Measurements from ENCODE around the gene BBS2. TPM values are rescaled to one million over a fixed set of nuclear protein-coding genes. Genes with fewer than 3 reads are reported as not detected.

BBS2 gene
- total and polyA plus RNA-seq, 2 of the 4 experiments (the other 2 are of a cell fraction): 18.6 to 32.3 TPM

DNA sequence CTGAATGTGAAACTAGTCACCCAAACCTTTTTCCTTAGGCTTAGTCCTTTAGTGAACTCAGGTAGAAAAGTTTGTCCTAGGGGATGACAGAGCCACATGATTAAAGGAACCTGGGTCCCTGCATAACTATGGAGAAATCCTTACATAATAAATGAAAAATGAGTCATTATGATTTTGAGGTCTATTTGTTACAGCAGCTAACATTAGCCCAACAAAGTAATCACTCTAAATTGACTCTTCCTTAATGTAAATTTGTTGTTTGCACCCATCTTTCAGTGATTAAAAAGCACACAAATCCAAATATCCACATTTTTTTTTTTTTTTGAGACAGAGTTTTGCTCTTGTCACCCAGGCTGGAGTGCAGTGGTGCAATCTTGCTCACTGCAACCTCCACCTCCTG is 36.4 kb downstream of the BBS2 start:
- ChIA-PET CTCF (interaction anchor here (0.6 kb wide), 1 partner anchor 310 kb away, joined by 3 read pairs; no protein-coding TSS in a partner anchor), POLR2A (ENCODE audit: unreplicated experiment) (no interaction called here)
- Histone ChIP-seq H2BK15ac (ENCODE audit: low read depth, low read length) (no peak overlapping the region), H3K23ac (ENCODE audit: low read depth, low read length) (no peak overlapping the region), H2AFZ (replicated peaks; ENCODE audit: low read length, poor library complexity) (no peak overlapping the region), H3K9ac (ENCODE audit: low read depth, low read length) (no peak overlapping the region), H2BK120ac (ENCODE audit: low read depth, low read length) (no peak overlapping the region), H4K8ac (ENCODE audit: low read depth in 2 of 2, low read length in 2 of 2) (no peak overlapping the region), H3K27me3 (ENCODE audit: control insufficient read depth, insufficient read depth, low read length) (no peaks in the 10 kb centered on the region), H3K4me2 (ENCODE audit: low read depth, low read length) (no peak overlapping the region), H3K9me1 (ENCODE audit: insufficient read depth, low read length) (no peaks in the 10 kb centered on the region), H2BK20ac (ENCODE audit: low read depth, low read length) (no peak overlapping the region), H2AK5ac (ENCODE audit: low read depth, low read length) (no peak overlapping the region), H3K14ac (replicated peaks; ENCODE audit: low read depth, low read length) (no peak overlapping the region), H2AK9ac (replicated peaks; ENCODE audit: low read depth, low read length, poor library complexity) (no peak overlapping the region), H3K27ac (ENCODE audit: insufficient read depth, low read length) (no peak overlapping the region), H3K4ac (ENCODE audit: low read depth, low read length) (no peak overlapping the region), H2BK5ac (ENCODE audit: low read depth, low read length, poor library complexity, severe bottlenecking) (no peak overlapping the region), H3K36me3 (ENCODE audit: control insufficient read depth, insufficient read depth, low read length) (peaks cover 16% of the 10 kb centered on the region), H4K91ac (ENCODE audit: insufficient read depth, low read depth, low read length) (no peak overlapping the region), H4K20me1 (ENCODE audit: insufficient read depth, low read length) (no peaks in the 10 kb centered on the region), H3K4me3 (ENCODE audit: insufficient read depth, low read depth, low read length) (no peak overlapping the region), H4K5ac (ENCODE audit: low read depth, low read length) (no peak overlapping the region), H3K18ac (ENCODE audit: low read depth, low read length) (no peak overlapping the region), H3K79me1 (ENCODE audit: low read depth in 1 of 2, low read length in 2 of 2) (peaks cover 2 to 4% of the 10 kb centered on the region in 2 experiments; a peak in 3 of 4 replicates), H3K56ac (ENCODE audit: extremely low read depth, insufficient read depth, low read length) (no peak overlapping the region), H3K9me3 (ENCODE audit: control insufficient read depth, insufficient read depth, low read length) (no peaks in the 10 kb centered on the region), H3K4me1 (ENCODE audit: control insufficient read depth, insufficient read depth, low read length) (no peaks in the 10 kb centered on the region)
- no peak for DNase-seq
- intact Hi-C loops (cut with micrococcal nuclease) (no loop called here), dilution Hi-C loops (cut with HindIII; ENCODE audit: low sequenced_read_pairs, unreplicated experiment) (no loop called here), in situ Hi-C loops (cut with MboI; ENCODE audit: low sequenced_read_pairs) (loop anchor here (10.0 kb wide), 2 partner anchors 61 to 211 kb away; no protein-coding TSS in a partner anchor)
- no peak for TF ChIP-seq POLR2A (IDR thresholded peaks at IDR 0.05; ENCODE audit: low read depth, low read length)
- no peak for TF ChIP-seq MAZ (IDR thresholded peaks at IDR 0.05; ENCODE audit: borderline replicate concordance, low read depth, low read length)
- TF ChIP-seq, protein P1, sequence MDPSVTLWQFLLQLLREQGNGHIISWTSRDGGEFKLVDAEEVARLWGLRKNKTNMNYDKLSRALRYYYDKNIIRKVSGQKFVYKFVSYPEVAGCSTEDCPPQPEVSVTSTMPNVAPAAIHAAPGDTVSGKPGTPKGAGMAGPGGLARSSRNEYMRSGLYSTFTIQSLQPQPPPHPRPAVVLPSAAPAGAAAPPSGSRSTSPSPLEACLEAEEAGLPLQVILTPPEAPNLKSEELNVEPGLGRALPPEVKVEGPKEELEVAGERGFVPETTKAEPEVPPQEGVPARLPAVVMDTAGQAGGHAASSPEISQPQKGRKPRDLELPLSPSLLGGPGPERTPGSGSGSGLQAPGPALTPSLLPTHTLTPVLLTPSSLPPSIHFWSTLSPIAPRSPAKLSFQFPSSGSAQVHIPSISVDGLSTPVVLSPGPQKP (IDR thresholded peaks at IDR 0.05; ENCODE audit: borderline replicate concordance, low read depth, low read length): no peak
- TF ChIP-seq RCOR1 (IDR thresholded peaks at IDR 0.05; ENCODE audit: insufficient replicate concordance, low read length): no peak
- no peak for TF ChIP-seq MXI1 (IDR thresholded peaks at IDR 0.05; ENCODE audit: borderline replicate concordance, low read depth, low read length)
- no peak for TF ChIP-seq NFE2L2 (IDR thresholded peaks at IDR 0.05; ENCODE audit: low read depth, low read length)
- no peak for TF ChIP-seq MAFK (IDR thresholded peaks at IDR 0.05; ENCODE audit: low read depth, low read length)
- no peak for TF ChIP-seq SMC3 (IDR thresholded peaks at IDR 0.05; ENCODE audit: low read depth, low read length)
- TF ChIP-seq RFX5 (IDR thresholded peaks at IDR 0.05; ENCODE audit: low read depth, low read length): no peak
- no peak for TF ChIP-seq CEBPB (IDR thresholded peaks at IDR 0.05; ENCODE audit: low read depth, low read length)
- no peak for TF ChIP-seq BHLHE40 (IDR thresholded peaks at IDR 0.05; ENCODE audit: low read depth, low read length)
- no peak for TF ChIP-seq CHD1 (IDR thresholded peaks at IDR 0.05; ENCODE audit: low read depth, low read length)
- no peak for TF ChIP-seq FOS (IDR thresholded peaks at IDR 0.05; ENCODE audit: low read depth, low read length)
- TF ChIP-seq RAD21 (IDR thresholded peaks at IDR 0.05; ENCODE audit: low read length): no peak
- TF ChIP-seq, protein P2, sequence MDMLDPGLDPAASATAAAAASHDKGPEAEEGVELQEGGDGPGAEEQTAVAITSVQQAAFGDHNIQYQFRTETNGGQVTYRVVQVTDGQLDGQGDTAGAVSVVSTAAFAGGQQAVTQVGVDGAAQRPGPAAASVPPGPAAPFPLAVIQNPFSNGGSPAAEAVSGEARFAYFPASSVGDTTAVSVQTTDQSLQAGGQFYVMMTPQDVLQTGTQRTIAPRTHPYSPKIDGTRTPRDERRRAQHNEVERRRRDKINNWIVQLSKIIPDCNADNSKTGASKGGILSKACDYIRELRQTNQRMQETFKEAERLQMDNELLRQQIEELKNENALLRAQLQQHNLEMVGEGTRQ (IDR thresholded peaks at IDR 0.05; ENCODE audit: low read depth, low read length): no peak
- TF ChIP-seq, protein P3, sequence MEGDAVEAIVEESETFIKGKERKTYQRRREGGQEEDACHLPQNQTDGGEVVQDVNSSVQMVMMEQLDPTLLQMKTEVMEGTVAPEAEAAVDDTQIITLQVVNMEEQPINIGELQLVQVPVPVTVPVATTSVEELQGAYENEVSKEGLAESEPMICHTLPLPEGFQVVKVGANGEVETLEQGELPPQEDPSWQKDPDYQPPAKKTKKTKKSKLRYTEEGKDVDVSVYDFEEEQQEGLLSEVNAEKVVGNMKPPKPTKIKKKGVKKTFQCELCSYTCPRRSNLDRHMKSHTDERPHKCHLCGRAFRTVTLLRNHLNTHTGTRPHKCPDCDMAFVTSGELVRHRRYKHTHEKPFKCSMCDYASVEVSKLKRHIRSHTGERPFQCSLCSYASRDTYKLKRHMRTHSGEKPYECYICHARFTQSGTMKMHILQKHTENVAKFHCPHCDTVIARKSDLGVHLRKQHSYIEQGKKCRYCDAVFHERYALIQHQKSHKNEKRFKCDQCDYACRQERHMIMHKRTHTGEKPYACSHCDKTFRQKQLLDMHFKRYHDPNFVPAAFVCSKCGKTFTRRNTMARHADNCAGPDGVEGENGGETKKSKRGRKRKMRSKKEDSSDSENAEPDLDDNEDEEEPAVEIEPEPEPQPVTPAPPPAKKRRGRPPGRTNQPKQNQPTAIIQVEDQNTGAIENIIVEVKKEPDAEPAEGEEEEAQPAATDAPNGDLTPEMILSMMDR (conservative IDR thresholded peaks at IDR 0.05; ENCODE audit: low read depth, low read length): no peak
- BruUV-seq (replicated peaks): no TSS peak
- ATAC-seq (ENCODE audit: low read depth): no peak
